GM23338 (cell line): Measurements from ENCODE around the gene DAAM1. TPM values are rescaled to one million over a fixed set of nuclear protein-coding genes. Genes with fewer than 3 reads are reported as not detected.

ENCODE experiments used
- ATAC-seq: fragments of 200-7000 bp; cut with Tn5 transposase; 3 replicates; pipeline ENCODE4 v1.9.1; 2020
- DNase-seq: peaks from one replicate; pipeline ENCODE4 v3.0.0-alpha.2; 2015; ENCODE audit warnings: low spot score
- H2AFZ ChIP-seq: fragments of 200-600 bp; sonication (generic); 2 replicates; pipeline ENCODE4 v1.8.0; 2016; ENCODE audit warnings: antibody characterized with exemption, mild to moderate bottlenecking, moderate library complexity
- H3F3A ChIP-seq: fragments of 200-600 bp; sonication (generic); replicated peaks from 2 replicates; pipeline ENCODE4 v1.8.0; 2017; ENCODE audit warnings: antibody characterized with exemption, mixed run types, low read depth
- H3K27ac ChIP-seq: fragments of 200-600 bp; sonication (generic); 2 replicates; pipeline ENCODE4 v1.6.1; 2016; ENCODE audit warnings: low read depth
- H3K27me3 ChIP-seq: fragments of 200-600 bp; sonication (generic); 2 replicates; pipeline ENCODE4 v1.8.0; 2016; ENCODE audit warnings: mild to moderate bottlenecking, mixed run types, moderate library complexity; ENCODE audit not compliant: insufficient read depth
- H3K36me3 ChIP-seq: fragments of 200-600 bp; sonication (generic); 2 replicates; pipeline ENCODE4 v1.8.0; 2016; ENCODE audit warnings: mild to moderate bottlenecking; ENCODE audit not compliant: insufficient read depth
- H3K4me1 ChIP-seq: fragments of 200-600 bp; sonication (generic); 2 replicates; pipeline ENCODE4 v1.8.0; 2016; ENCODE audit warnings: mild to moderate bottlenecking, moderate library complexity; ENCODE audit not compliant: insufficient read depth
- H3K4me2 ChIP-seq: fragments of 200-600 bp; sonication (generic); 2 replicates; pipeline ENCODE4 v1.7.1; 2017; ENCODE audit warnings: mixed run types
- H3K4me3 ChIP-seq: fragments of 200-600 bp; sonication (generic); 2 replicates; pipeline ENCODE4 v1.6.1; 2016; ENCODE audit warnings: mixed run types
- H3K79me2 ChIP-seq: fragments of 200-600 bp; sonication (generic); replicated peaks from 2 replicates; pipeline ENCODE4 v1.8.0; 2017; ENCODE audit warnings: mild to moderate bottlenecking; ENCODE audit not compliant: insufficient read depth
- H3K9me2 ChIP-seq: fragments of 200-600 bp; sonication (generic); 2 replicates; pipeline ENCODE4 v1.8.0; 2017; ENCODE audit not compliant: insufficient read depth
- H4K20me1 ChIP-seq: fragments of 200-600 bp; sonication (generic); replicated peaks from 2 replicates; pipeline ENCODE4 v1.8.0; 2017; ENCODE audit warnings: mild to moderate bottlenecking; ENCODE audit not compliant: insufficient read depth
- H3K27ac Mint-ChIP-seq: 2 replicates; pipeline ENCODE4 v1.8.0; 2020; ENCODE audit warnings: inconsistent platforms, mild to moderate bottlenecking, moderate library complexity, mixed read lengths
- H3K27me3 Mint-ChIP-seq: 3 replicates; pipeline ENCODE4 v1.8.0; 2022; ENCODE audit warnings: low read depth, mild to moderate bottlenecking, moderate library complexity, mixed read lengths, inconsistent platforms; ENCODE audit not compliant: insufficient read depth, poor library complexity
- H3K36me3 Mint-ChIP-seq: 3 replicates; pipeline ENCODE4 v1.8.0; 2021; ENCODE audit warnings: low read depth, mild to moderate bottlenecking, inconsistent platforms, moderate library complexity, mixed read lengths
- H3K4me1 Mint-ChIP-seq: 3 replicates; pipeline ENCODE4 v1.8.0; 2020; ENCODE audit warnings: mild to moderate bottlenecking, inconsistent platforms, mixed read lengths
- H3K4me3 Mint-ChIP-seq: 3 replicates; pipeline ENCODE4 v1.8.0; 2021; ENCODE audit warnings: moderate library complexity, mild to moderate bottlenecking, inconsistent platforms, mixed read lengths
- H3K9me3 Mint-ChIP-seq: 3 replicates; pipeline ENCODE4 v1.8.0; 2020; ENCODE audit warnings: moderate library complexity, mild to moderate bottlenecking, inconsistent platforms, mixed read lengths
- CREB1 ChIP-seq: fragments of 250-450 bp; sonication (Bioruptor Pico); IDR thresholded peaks from 2 replicates; pipeline ENCODE4 v1.5.0; 2020; ENCODE audit warnings: low read depth, mild to moderate bottlenecking, moderate library complexity
- ETS1 ChIP-seq: IDR thresholded peaks from 2 replicates; pipeline ENCODE4 v1.6.1; 2016; ENCODE audit warnings: antibody characterized with exemption
- STAT1 ChIP-seq: IDR thresholded peaks from one replicate; pipeline ENCODE4 v1.6.1; 2016; ENCODE audit warnings: antibody characterized with exemption; ENCODE audit not compliant: unreplicated experiment
- ZNF114 ChIP-seq: fragments of 250-450 bp; sonication (Bioruptor Pico); IDR thresholded peaks from 2 replicates; pipeline ENCODE4 v1.5.0; 2020; ENCODE audit warnings: mild to moderate bottlenecking, moderate library complexity
- polyA plus RNA-seq: library from polyadenylated mRNA; unstranded; fragments of >200 nt; fragmentation: Nextera tagmentation; extraction: Ambion mirVana; gene quantifications from 2 replicates; pipeline ENCODE4 v1.2.1, GENCODE V29; 2016
- total RNA-seq: library from RNA; depleted of rRNA; stranded (reverse); fragments of >200 nt; shearing (Covaris generic); gene quantifications from 2 replicates; pipeline ENCODE4 v1.2.3, GENCODE V29; 2014
- TF ChIP-seq, protein P1 (sequence below), 2 experiments: fragments of 200-600 bp in 1 of 2; sonication (generic) in 1 of 2; conservative IDR thresholded peaks; 2 replicates each; pipeline versions ENCODE4 v1.5.1 to v1.6.1; 2016 to 2017; ENCODE audit warnings: antibody characterized with exemption in 2 of 2, low read depth in 2 of 2, mild to moderate bottlenecking in 2 of 2, moderate library complexity in 1 of 2

Gene DAAM1
- total and polyA plus RNA-seq, 2 experiments from 2014 or later = 36.3 to 42.1 TPM

DNA sequence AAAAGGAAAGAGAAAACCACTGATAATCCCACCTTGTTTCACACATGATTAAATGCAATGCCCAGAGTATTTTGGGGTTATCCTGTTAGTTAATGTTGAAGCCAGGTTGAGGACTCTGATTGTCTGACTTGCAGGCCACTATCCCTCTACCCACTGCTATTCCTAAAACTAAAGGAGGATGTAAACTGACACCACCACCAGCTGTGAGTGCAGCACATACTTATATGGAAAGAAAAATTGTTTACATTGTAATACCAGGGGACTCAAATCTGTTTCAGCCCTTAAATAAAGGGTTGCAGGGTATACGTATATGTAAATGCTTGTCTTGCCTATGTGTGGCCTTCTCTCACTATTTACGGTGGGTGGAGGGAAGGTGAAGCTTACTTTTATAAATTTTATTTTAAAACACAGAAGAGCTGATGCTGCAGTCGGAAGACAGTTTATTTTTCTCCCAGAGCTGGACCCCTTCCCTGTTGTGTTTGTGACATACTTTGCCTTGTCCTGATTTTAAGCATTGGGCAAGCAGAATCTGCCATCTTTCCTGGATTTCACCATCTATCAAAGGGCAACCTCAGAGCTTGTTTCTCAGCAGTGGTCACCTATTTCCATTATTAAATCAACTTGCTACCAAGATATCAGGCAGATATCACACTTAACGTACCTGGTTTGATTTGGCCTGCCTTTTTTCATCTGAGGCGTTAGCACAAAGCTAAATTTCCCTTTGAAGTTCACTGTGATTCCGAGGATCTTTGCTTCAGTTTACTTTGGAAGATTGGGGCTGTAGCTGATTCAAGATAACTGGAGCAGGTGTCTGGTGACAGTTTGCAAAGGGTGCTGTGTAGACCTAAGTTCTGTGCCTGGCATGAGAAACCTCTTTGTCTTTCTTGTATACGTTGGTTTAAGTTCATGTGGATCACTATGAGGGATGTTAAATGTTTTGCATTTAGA, 25.2 kb downstream of the DAAM1 start:
- Histone ChIP-seq H3K9me2 (no peaks in the 10 kb centered on the region), H3K36me3 (no peaks in the 10 kb centered on the region), H3K4me3 (no peak overlapping the region), H2AFZ (no peak overlapping the region), H3F3A (no peaks in the 10 kb centered on the region), H3K4me1 (peaks cover 36% of the 10 kb centered on the region), H3K79me2 (peaks cover 43% of the 10 kb centered on the region), H3K27ac (no peak overlapping the region), H3K4me2 (peak overlapping the region; percentile 68; the same call in 1 of the 2 replicates), H4K20me1 (no peaks in the 10 kb centered on the region; the same call in none of the 2 replicates), H3K27me3 (no peaks in the 10 kb centered on the region)
- H3K9me3 Mint-ChIP-seq = no peaks in the 10 kb centered on the region
- peak; percentile 30; the same call in 1 of the 3 replicates for ATAC-seq
- DNase-seq = peak; percentile 23
- H3K27ac Mint-ChIP-seq = 0 out of 2 replicates have a peak overlapping the region, but pooled peaks have one; percentile 8
- no peak overlapping the region for H3K4me3 Mint-ChIP-seq
- peaks cover 1% of the 10 kb centered on the region for H3K27me3 Mint-ChIP-seq
- peaks cover 47% of the 10 kb centered on the region for H3K4me1 Mint-ChIP-seq
- H3K36me3 Mint-ChIP-seq = no peaks in the 10 kb centered on the region
- TF ChIP-seq ETS1 (no peak), ZNF114 (no peak), STAT1 (no peak), CREB1 (no peak)

GRCh38 chr14:59214702-59215302, 26.3 kb downstream of the DAAM1 start:
- Mint-ChIP-seq H3K27me3 (peaks cover 1% of the 10 kb centered on the region), H3K27ac (no peak overlapping the region), H3K9me3 (no peaks in the 10 kb centered on the region), H3K4me3 (no peak overlapping the region), H3K36me3 (no peaks in the 10 kb centered on the region), H3K4me1 (peaks cover 47% of the 10 kb centered on the region)
- no peak for TF ChIP-seq ZNF114
- TF ChIP-seq, protein P1, sequence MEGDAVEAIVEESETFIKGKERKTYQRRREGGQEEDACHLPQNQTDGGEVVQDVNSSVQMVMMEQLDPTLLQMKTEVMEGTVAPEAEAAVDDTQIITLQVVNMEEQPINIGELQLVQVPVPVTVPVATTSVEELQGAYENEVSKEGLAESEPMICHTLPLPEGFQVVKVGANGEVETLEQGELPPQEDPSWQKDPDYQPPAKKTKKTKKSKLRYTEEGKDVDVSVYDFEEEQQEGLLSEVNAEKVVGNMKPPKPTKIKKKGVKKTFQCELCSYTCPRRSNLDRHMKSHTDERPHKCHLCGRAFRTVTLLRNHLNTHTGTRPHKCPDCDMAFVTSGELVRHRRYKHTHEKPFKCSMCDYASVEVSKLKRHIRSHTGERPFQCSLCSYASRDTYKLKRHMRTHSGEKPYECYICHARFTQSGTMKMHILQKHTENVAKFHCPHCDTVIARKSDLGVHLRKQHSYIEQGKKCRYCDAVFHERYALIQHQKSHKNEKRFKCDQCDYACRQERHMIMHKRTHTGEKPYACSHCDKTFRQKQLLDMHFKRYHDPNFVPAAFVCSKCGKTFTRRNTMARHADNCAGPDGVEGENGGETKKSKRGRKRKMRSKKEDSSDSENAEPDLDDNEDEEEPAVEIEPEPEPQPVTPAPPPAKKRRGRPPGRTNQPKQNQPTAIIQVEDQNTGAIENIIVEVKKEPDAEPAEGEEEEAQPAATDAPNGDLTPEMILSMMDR (conservative IDR thresholded peaks at IDR 0.05; ENCODE audit: low read depth in 2 of 2) = no peak
- H3K27ac ChIP-seq = peak overlapping the region; percentile 18; the same call in 1 of the 2 replicates
- H3K4me1 ChIP-seq = peaks cover 36% of the 10 kb centered on the region
- no peaks in the 10 kb centered on the region for H3K9me2 ChIP-seq
- no peak overlapping the region for H2AFZ ChIP-seq
- no peaks in the 10 kb centered on the region; the same call in none of the 2 replicates for H4K20me1 ChIP-seq
- no peaks in the 10 kb centered on the region for H3K27me3 ChIP-seq
- H3K4me2 ChIP-seq = no peak overlapping the region
- DNase-seq (no peak), ATAC-seq (no peak)
- H3K79me2 ChIP-seq = peaks cover 53% of the 10 kb centered on the region
- H3K36me3 ChIP-seq = no peaks in the 10 kb centered on the region
- H3F3A ChIP-seq = no peaks in the 10 kb centered on the region
- H3K4me3 ChIP-seq = no peak overlapping the region
